Measurements from ENCODE around the gene SNRNP70.
A peak's percentile ranks its signal among the peaks of the same experiment; 100 is the strongest.
"Not testable (repeated sequence)": the region's sequence is repeated elsewhere in the genome, so short reads cannot be mapped to it uniquely, and the experiment has no call there.

Gene SNRNP70

DNA sequence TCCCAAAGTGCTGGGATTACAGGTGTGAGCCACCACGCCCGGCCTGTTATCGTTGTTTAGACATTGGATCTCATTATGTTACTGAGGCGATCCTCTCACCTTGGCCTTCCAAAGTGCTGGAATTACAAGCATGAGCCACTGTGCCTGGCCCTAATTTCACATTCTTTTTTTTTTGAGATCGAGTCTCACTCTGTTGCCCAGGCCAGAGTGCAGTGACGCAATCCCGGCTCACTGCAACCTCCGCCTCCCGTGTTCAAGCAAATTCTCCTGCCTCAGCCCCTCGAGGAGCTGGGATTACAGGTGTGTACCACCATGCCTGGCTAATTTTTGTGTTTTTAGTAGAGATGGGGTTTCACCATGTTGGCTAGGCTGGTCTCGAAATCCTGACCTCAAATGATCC lies 38.0 kb downstream of the SNRNP70 start:
- not testable (repeated sequence) for H3K4me3 ChIP-seq (ENCODE audit: low read depth, low read length); H3K27me3 ChIP-seq (ENCODE audit: insufficient read depth, low read length); H2AFZ ChIP-seq (ENCODE audit: low read length, unreplicated experiment); H3K27ac ChIP-seq (ENCODE audit: low read depth, low read length); H3K79me2 ChIP-seq (ENCODE audit: control insufficient read depth, insufficient read depth, low read length, unreplicated experiment); H3K36me3 ChIP-seq (ENCODE audit: insufficient read depth, low read length); H3K4me1 ChIP-seq (ENCODE audit: control insufficient read depth, insufficient read depth, low read length, unreplicated experiment)

DNA sequence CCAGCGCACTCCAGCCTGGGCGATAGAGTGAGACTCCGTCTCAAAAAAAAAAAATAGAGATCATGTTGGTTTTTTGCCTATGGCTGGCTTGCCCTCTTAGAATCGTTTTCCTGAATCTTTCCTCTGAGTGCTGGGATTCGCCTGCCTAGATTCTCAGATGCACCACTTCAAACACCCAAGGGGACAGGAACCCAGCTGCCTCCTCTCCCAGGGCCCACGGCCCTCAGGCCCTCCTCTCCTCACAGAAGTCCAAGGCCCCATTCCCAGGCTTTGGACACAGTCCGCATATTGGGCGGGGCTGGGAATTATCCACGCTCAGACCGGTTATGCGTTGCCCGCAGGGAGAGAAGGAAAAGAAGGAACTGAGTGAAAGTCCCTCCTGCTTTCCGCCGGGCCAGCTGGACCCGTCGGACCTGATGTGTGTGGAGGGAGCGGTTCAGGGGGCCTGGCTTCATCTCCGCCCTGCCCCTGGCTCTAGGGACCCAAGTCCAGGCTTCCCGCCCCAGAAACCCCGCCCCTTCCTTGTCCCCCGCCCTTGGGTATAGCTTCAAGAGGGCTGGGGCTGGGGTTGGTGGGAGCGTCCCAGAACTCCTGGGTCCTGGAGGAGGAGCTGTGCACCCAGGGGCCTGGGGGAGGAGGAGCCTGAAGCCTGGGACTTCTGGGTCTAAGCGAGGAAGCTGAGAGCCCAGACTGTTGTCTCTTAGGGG lies 39.9 kb downstream of the SNRNP70 start:
- no peaks in the 10 kb centered on the region for H3K36me3 ChIP-seq (ENCODE audit: insufficient read depth, low read length)
- H3K79me2 ChIP-seq (ENCODE audit: control insufficient read depth, insufficient read depth, low read length, unreplicated experiment): no peaks in the 10 kb centered on the region
- no peak overlapping the region for H3K4me3 ChIP-seq (ENCODE audit: low read depth, low read length)
- no peak overlapping the region for H2AFZ ChIP-seq (ENCODE audit: low read length, unreplicated experiment)
- H3K4me1 ChIP-seq (ENCODE audit: control insufficient read depth, insufficient read depth, low read length, unreplicated experiment): no peaks in the 10 kb centered on the region
- H3K27me3 ChIP-seq (ENCODE audit: insufficient read depth, low read length): peaks cover 8% of the 10 kb centered on the region
- H3K27ac ChIP-seq (ENCODE audit: low read depth, low read length): no peak overlapping the region

DNA sequence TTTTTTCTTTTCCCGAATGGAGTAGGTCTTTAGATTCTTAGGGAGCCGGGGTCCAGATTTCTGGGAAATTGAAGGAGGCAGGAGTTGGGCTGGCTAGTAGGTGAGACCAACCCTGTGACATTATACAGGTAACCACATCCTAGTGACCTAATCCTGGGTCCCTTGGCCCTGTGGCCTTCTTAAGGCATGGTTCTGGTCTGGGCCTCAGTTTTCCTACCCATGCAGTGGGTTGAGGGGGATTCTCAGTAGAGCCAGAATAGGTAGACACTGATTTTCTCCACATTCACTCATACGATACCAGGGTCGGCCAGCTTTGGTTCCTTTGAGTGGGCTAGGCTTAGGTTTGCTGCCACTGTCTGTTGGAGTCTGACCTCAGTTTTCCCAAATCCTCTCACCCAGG lies 41.3 kb downstream of the SNRNP70 start:
- Histone ChIP-seq H3K27me3 (ENCODE audit: insufficient read depth, low read length) (no peaks in the 10 kb centered on the region), H3K79me2 (ENCODE audit: control insufficient read depth, insufficient read depth, low read length, unreplicated experiment) (no peaks in the 10 kb centered on the region), H3K36me3 (ENCODE audit: insufficient read depth, low read length) (no peaks in the 10 kb centered on the region), H3K27ac (ENCODE audit: low read depth, low read length) (no peak overlapping the region), H3K4me3 (ENCODE audit: low read depth, low read length) (no peak overlapping the region), H2AFZ (ENCODE audit: low read length, unreplicated experiment) (no peak overlapping the region), H3K4me1 (ENCODE audit: control insufficient read depth, insufficient read depth, low read length, unreplicated experiment) (no peaks in the 10 kb centered on the region)

DNA sequence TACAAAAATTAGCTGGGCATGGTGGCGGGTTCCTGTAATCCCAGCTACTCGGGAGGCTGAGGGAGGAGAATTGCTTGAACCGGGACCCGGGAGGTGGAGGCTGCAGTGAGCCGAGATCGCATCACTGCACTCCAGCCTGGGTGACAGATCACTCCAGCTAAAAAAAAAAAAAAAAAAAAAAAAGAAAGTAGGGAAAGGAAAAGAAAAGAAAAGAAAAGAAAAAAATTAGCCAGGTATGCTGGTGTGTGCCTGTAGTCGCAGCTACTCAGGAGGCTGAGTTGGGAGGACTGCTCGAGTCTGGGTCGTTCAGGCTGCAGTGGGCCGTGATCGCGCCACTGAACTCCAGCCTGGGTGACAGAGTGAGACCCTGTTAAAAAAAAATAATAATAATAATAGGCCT lies 42.0 kb downstream of the SNRNP70 start:
- H3K4me3 ChIP-seq (ENCODE audit: low read depth, low read length); H3K36me3 ChIP-seq (ENCODE audit: insufficient read depth, low read length); H3K27me3 ChIP-seq (ENCODE audit: insufficient read depth, low read length); H2AFZ ChIP-seq (ENCODE audit: low read length, unreplicated experiment); H3K4me1 ChIP-seq (ENCODE audit: control insufficient read depth, insufficient read depth, low read length, unreplicated experiment); H3K27ac ChIP-seq (ENCODE audit: low read depth, low read length); H3K79me2 ChIP-seq (ENCODE audit: control insufficient read depth, insufficient read depth, low read length, unreplicated experiment): not testable (repeated sequence)

DNA sequence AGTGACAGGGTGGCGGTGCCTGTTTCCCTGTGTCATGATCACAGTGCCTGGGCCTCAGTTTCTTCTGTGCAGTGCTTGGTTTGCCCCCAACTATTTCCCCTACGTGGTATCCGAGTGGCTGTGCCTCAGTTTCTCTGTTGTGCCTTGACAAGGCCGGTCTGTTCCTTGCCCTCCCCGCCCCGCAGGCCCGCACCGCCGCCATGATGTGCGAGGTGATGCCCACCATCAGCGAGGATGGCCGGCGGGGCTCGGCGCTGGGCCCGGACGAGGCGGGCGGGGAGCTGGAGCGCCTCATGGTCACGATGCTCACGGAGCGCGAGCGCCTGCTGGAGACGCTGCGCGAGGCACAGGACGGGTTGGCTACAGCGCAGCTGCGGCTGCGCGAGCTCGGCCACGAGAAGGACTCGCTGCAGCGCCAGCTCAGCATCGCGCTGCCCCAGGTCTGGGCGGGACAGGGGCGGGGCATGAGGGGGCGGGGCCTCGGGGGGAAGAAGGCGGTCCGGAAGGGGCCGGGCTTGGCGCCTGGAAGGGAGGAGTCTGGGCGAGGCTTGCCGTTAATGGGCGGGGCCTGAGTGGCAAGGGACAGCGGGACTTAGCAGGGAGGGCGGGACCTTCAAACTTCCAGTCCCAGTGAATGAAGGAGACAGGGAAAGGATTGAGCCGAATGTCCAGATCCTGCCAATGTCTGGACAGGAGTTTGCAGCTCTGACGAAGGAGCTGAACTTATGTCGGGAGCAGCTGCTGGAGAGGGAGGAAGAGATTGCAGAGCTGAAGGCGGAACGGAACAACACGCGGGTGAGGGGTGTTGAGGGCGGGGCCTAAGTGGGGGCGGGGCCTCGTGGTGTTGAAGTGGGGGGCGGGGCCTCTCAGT lies 42.7 kb downstream of the SNRNP70 start:
- Histone ChIP-seq H3K27ac (ENCODE audit: low read depth, low read length) (peak overlapping the region; percentile 17; the same call in 1 of the 2 replicates), H3K4me3 (ENCODE audit: low read depth, low read length) (peak overlapping the region; percentile 70), H3K4me1 (ENCODE audit: control insufficient read depth, insufficient read depth, low read length, unreplicated experiment) (no peaks in the 10 kb centered on the region), H2AFZ (ENCODE audit: low read length, unreplicated experiment) (peak overlapping the region; percentile 72), H3K27me3 (ENCODE audit: insufficient read depth, low read length) (no peaks in the 10 kb centered on the region), H3K79me2 (ENCODE audit: control insufficient read depth, insufficient read depth, low read length, unreplicated experiment) (no peaks in the 10 kb centered on the region), H3K36me3 (ENCODE audit: insufficient read depth, low read length) (no peaks in the 10 kb centered on the region)

DNA sequence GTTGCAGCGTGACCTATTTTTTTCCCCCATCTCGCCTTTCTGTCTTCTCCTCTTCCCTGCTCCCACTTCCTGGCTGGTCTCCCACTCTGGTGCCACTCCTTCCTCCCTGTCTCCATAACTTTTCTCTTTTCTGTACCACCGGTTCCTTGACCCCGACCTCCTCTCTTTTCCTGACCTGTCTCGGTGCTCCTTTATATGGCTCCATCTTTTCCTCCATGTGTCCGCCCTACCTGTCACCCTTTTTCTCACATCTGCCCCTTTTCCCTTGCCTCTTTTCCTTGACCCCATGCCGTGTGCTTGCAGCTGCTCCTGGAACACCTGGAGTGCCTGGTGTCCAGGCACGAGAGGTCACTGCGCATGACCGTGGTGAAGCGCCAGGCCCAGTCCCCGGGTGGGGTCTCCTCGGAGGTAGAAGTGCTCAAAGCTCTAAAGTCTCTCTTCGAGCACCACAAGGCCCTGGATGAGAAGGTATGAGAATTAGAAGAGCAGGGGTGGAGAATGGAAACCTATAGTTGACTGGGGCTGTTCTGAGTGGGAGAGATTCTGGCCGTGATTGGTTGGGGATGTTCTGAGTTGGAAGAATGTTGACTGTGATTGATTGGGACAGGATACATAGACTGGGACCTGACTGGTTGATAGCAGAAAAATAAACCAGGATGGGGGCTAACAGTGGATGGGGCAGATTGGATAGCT lies 43.4 kb downstream of the SNRNP70 start:
- Histone ChIP-seq H3K27ac (ENCODE audit: low read depth, low read length) (no peak overlapping the region), H2AFZ (ENCODE audit: low read length, unreplicated experiment) (no peak overlapping the region), H3K79me2 (ENCODE audit: control insufficient read depth, insufficient read depth, low read length, unreplicated experiment) (no peaks in the 10 kb centered on the region), H3K4me3 (ENCODE audit: low read depth, low read length) (peak overlapping the region; percentile 70), H3K27me3 (ENCODE audit: insufficient read depth, low read length) (no peaks in the 10 kb centered on the region), H3K36me3 (ENCODE audit: insufficient read depth, low read length) (no peaks in the 10 kb centered on the region), H3K4me1 (ENCODE audit: control insufficient read depth, insufficient read depth, low read length, unreplicated experiment) (no peaks in the 10 kb centered on the region)

DNA sequence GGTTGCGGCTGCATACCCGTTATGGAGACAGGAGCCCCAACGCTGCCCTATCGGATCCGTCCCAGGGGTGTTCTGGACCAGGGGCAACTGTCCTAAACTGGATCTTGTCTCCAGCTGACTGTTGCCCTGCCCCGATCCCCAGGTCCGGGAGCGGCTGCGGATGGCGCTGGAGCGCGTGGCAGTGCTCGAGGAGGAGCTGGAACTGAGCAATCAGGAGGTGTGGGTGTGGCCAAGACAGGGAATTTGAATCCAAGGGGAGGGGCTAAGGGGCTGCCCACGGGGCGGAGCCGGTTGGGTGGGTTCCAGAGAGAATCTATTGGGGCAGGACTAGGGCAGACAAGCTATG lies 44.0 kb downstream of the SNRNP70 start:
- Histone ChIP-seq H3K27ac (ENCODE audit: low read depth, low read length) (no peak overlapping the region), H3K79me2 (ENCODE audit: control insufficient read depth, insufficient read depth, low read length, unreplicated experiment) (no peaks in the 10 kb centered on the region), H3K36me3 (ENCODE audit: insufficient read depth, low read length) (no peaks in the 10 kb centered on the region), H2AFZ (ENCODE audit: low read length, unreplicated experiment) (no peak overlapping the region), H3K4me1 (ENCODE audit: control insufficient read depth, insufficient read depth, low read length, unreplicated experiment) (no peaks in the 10 kb centered on the region), H3K27me3 (ENCODE audit: insufficient read depth, low read length) (no peaks in the 10 kb centered on the region), H3K4me3 (ENCODE audit: low read depth, low read length) (no peak overlapping the region)

DNA sequence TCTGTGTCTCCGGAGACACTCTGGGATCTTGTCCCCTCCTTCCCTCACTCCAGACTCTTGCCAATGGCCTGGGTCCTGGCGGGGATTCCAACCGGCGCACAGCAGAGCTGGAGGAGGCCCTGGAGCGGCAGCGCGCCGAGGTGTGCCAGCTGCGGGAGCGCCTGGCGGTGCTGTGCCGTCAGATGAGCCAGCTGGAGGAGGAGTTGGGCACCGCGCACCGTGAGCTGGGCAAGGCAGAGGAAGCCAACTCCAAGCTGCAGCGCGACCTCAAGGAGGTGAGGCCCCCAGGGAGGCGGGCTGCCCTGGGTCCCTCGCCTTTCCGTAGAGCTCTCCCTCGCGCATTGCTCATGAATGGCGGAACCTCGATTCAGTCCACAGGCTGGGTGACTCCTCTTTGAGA lies 45.1 kb downstream of the SNRNP70 start:
- Histone ChIP-seq H2AFZ (ENCODE audit: low read length, unreplicated experiment) (no peak overlapping the region), H3K36me3 (ENCODE audit: insufficient read depth, low read length) (no peaks in the 10 kb centered on the region), H3K79me2 (ENCODE audit: control insufficient read depth, insufficient read depth, low read length, unreplicated experiment) (no peaks in the 10 kb centered on the region), H3K4me3 (ENCODE audit: low read depth, low read length) (no peak overlapping the region), H3K27me3 (ENCODE audit: insufficient read depth, low read length) (no peaks in the 10 kb centered on the region), H3K27ac (ENCODE audit: low read depth, low read length) (no peak overlapping the region), H3K4me1 (ENCODE audit: control insufficient read depth, insufficient read depth, low read length, unreplicated experiment) (no peaks in the 10 kb centered on the region)

DNA sequence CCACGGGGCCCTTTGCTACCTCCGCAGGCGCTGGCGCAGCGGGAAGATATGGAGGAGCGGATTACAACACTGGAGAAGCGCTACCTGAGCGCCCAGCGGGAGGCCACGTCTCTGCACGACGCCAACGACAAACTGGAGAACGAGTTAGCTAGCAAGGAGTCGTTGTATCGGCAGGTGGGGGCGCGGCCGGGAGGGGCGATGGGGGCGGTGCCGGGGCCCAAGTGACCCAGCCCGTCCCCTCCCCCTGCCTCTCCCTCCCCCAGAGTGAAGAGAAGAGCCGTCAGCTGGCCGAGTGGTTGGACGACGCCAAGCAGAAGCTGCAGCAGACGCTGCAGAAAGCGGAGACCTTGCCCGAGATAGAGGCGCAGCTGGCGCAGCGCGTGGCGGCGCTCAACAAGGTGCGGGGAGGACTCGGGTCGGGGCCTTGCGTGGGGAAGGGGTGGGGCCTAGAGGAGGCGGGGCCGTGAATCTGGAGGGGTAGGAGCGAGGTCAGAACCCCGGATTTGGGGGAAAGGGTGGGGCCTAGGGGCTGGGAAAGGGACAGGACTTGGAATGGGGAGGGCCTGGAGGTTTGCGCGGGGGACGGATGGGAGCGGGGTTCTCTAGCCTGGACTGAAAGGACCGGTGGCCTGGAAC lies 47.8 kb downstream of the SNRNP70 start:
- peak overlapping the region; percentile 17; the same call in 1 of the 2 replicates for H3K4me3 ChIP-seq (ENCODE audit: low read depth, low read length)

DNA sequence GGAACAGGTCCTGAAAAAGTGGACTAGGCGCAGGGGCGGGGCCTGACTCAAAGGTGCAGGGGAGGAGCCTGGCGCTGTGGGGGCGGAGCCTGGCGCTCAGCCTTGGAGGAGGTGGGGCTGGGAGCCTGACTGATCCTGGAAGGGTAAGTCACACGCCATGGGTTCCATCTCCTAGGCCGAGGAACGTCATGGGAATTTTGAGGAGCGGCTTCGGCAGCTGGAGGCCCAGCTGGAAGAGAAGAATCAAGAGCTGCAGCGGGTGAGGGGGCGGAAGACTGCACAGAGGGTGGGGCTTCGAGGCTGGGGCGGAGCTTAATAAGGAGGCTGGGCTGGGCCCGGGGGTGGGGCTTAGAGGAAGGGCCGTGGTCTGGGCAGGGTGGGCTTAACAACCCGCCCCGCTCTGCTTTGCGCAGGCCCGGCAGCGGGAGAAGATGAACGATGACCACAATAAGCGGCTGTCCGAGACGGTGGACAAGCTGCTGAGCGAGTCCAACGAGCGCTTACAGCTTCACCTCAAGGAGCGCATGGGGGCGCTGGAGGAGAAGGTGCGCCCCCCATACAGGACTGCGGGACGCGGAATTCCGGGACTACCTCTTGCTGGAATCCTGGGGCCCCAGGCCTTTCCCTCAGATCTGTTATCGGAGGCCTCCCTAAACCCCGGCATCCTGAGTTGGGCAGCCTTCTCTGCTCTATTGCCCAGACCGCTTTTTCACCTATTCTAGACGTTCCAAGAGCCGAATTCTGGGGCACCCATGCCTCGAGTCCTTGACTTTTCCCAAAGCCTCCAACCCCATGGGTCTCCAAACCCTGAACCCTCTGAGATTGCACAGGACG lies 48.6 kb downstream of the SNRNP70 start:
- Histone ChIP-seq H3K27ac (ENCODE audit: low read depth, low read length) (no peak overlapping the region), H3K4me3 (ENCODE audit: low read depth, low read length) (peak overlapping the region; percentile 17; the same call in 1 of the 2 replicates), H3K79me2 (ENCODE audit: control insufficient read depth, insufficient read depth, low read length, unreplicated experiment) (no peaks in the 10 kb centered on the region), H2AFZ (ENCODE audit: low read length, unreplicated experiment) (no peak overlapping the region), H3K4me1 (ENCODE audit: control insufficient read depth, insufficient read depth, low read length, unreplicated experiment) (no peaks in the 10 kb centered on the region), H3K27me3 (ENCODE audit: insufficient read depth, low read length) (no peaks in the 10 kb centered on the region), H3K36me3 (ENCODE audit: insufficient read depth, low read length) (no peaks in the 10 kb centered on the region)

More for the DNA sequence above, 47.8 kb downstream of the SNRNP70 start:
- no peaks in the 10 kb centered on the region for H3K79me2 ChIP-seq (ENCODE audit: control insufficient read depth, insufficient read depth, low read length, unreplicated experiment)
- H3K4me1 ChIP-seq (ENCODE audit: control insufficient read depth, insufficient read depth, low read length, unreplicated experiment): no peaks in the 10 kb centered on the region
- H2AFZ ChIP-seq (ENCODE audit: low read length, unreplicated experiment): no peak overlapping the region
- H3K27ac ChIP-seq (ENCODE audit: low read depth, low read length): no peak overlapping the region
- no peaks in the 10 kb centered on the region for H3K27me3 ChIP-seq (ENCODE audit: insufficient read depth, low read length)
- H3K36me3 ChIP-seq (ENCODE audit: insufficient read depth, low read length): no peaks in the 10 kb centered on the region
